H1 (cell line): ENCODE results near the gene FBXO11. TPM values are rescaled to one million over a fixed set of nuclear protein-coding genes. Genes with fewer than 3 reads are reported as not detected.
A peak's percentile ranks its signal among the peaks of the same experiment; 100 is the strongest.

Experiments used
- CTCF ChIA-PET: fragments of 300-600 bp; sonication (Branson Sonifier 250); formaldehyde crosslinking; loops from one replicate; lab custom pipeline; 2021; ENCODE audit not compliant: partially characterized antibody; lab: Charles Lee
- POLR2A ChIA-PET: fragments of 300-600 bp; sonication (Branson Sonifier 250); formaldehyde crosslinking; loops from one replicate; lab custom pipeline; 2021; ENCODE audit warnings: inconsistent platforms; ENCODE audit not compliant: partially characterized antibody; lab: Charles Lee
- DNase-seq, 2 experiments: peaks; one replicate each; pipeline versions ENCODE4 v3.0.0 to v3.0.0-alpha.2; 2010 to 2022; ENCODE audit warnings: low spot score in 2 of 2, low read depth in 1 of 2, mixed read lengths in 1 of 2
- FAIRE-seq: peaks from 2 replicates; lab custom pipeline; 2011; peaks lifted over from hg19 to GRCh38; lab: Jason Lieb, UNC
- H2AFZ ChIP-seq: 2 replicates; pipeline ENCODE4 v1.8.1; 2012; ENCODE audit warnings: low read length, inconsistent platforms
- H2AK5ac ChIP-seq: 2 replicates; pipeline ENCODE4 v1.6.1; 2013; ENCODE audit warnings: low read depth, low read length
- H2BK120ac ChIP-seq: replicated peaks from 2 replicates; pipeline ENCODE3; 2013; ENCODE audit warnings: low read depth, low read length, inconsistent platforms
- H2BK12ac ChIP-seq: 2 replicates; pipeline ENCODE4 v1.6.1; 2013; ENCODE audit warnings: low read depth, low read length
- H2BK15ac ChIP-seq: 2 replicates; pipeline ENCODE4 v1.6.1; 2013; ENCODE audit warnings: low read length
- H2BK20ac ChIP-seq: 2 replicates; pipeline ENCODE4 v1.6.1; 2013; ENCODE audit warnings: low read length
- H2BK5ac ChIP-seq: 2 replicates; pipeline ENCODE4 v1.6.1; 2013; ENCODE audit warnings: low read depth, low read length
- H3K14ac ChIP-seq: 2 replicates; pipeline ENCODE4 v1.6.1; 2013; ENCODE audit warnings: inconsistent platforms; ENCODE audit not compliant: insufficient read length
- H3K18ac ChIP-seq: 2 replicates; pipeline ENCODE4 v1.6.1; 2013; ENCODE audit warnings: low read length; ENCODE audit errors: extremely low read depth
- H3K23ac ChIP-seq: 2 replicates; pipeline ENCODE4 v1.6.1; 2013; ENCODE audit warnings: inconsistent platforms; ENCODE audit not compliant: insufficient read length
- H3K23me2 ChIP-seq: 2 replicates; pipeline ENCODE4 v1.6.1; 2013; ENCODE audit warnings: low read depth, low read length
- H3K27ac ChIP-seq: 2 replicates; pipeline ENCODE4 v1.6.1; 2011; ENCODE audit warnings: low read depth, low read length, inconsistent platforms
- H3K27me3 ChIP-seq, 4 experiments: replicated peaks in 1 of 4; 1 replicate in 1 of 4; 2 replicates in 3 of 4; pipeline versions ENCODE4 v1.6.1 to v1.8.1; 2011 to 2013; ENCODE audit warnings: low read length in 3 of 4, mild to moderate bottlenecking in 3 of 4, inconsistent platforms in 2 of 4, mixed read lengths in 2 of 4, moderate library complexity in 1 of 4; ENCODE audit not compliant: control insufficient read depth in 3 of 4, insufficient read depth in 3 of 4; ENCODE audit errors: extremely low read depth in 1 of 4
- H3K36me3 ChIP-seq, 4 experiments: 2 replicates each; pipeline versions ENCODE4 v1.6.1 to v1.8.1; 2011 to 2013; ENCODE audit warnings: mild to moderate bottlenecking in 4 of 4, low read length in 3 of 4, moderate library complexity in 2 of 4, control low read depth in 1 of 4, inconsistent platforms in 1 of 4; ENCODE audit not compliant: insufficient read depth in 4 of 4, control insufficient read depth in 2 of 4
- H3K4ac ChIP-seq: replicated peaks from 2 replicates; pipeline ENCODE3; 2013; ENCODE audit warnings: low read length, low read depth, mixed read lengths, inconsistent platforms; ENCODE audit not compliant: insufficient read length
- H3K4me1 ChIP-seq, 4 experiments: replicated peaks in 1 of 4; 1 replicate in 1 of 4; 2 replicates in 3 of 4; pipeline versions ENCODE4 v1.6.1 to v1.8.1; 2011 to 2013; ENCODE audit warnings: low read length in 3 of 4, inconsistent platforms in 2 of 4, mixed read lengths in 1 of 4; ENCODE audit not compliant: insufficient read depth in 4 of 4, control insufficient read depth in 3 of 4
- H3K4me2 ChIP-seq, 2 experiments: 2 replicates each; pipeline versions ENCODE4 v1.6.1 to v1.8.1; 2011 to 2013; ENCODE audit warnings: low read depth in 2 of 2, low read length in 2 of 2, control low read depth in 1 of 2, inconsistent platforms in 1 of 2, mild to moderate bottlenecking in 1 of 2; ENCODE audit not compliant: insufficient read depth in 1 of 2
- H3K4me3 ChIP-seq, 4 experiments: fragments of 200-600, 300-600 bp in 1 of 4; sonication (generic), shearing (Covaris generic), sonication (Bioruptor Twin) in 1 of 4; 2 replicates each; pipeline versions ENCODE4 v1.5.1 to v1.8.1; 2011 to 2016; ENCODE audit warnings: low read length in 4 of 4, low read depth in 3 of 4, control low read depth in 2 of 4, inconsistent platforms in 2 of 4, mild to moderate bottlenecking in 2 of 4, mixed read lengths in 1 of 4, moderate library complexity in 1 of 4; ENCODE audit not compliant: insufficient read depth in 2 of 4; ENCODE audit errors: extremely low read depth in 1 of 4
- H3K56ac ChIP-seq: replicated peaks from 2 replicates; pipeline ENCODE3; 2013; ENCODE audit warnings: low read depth, mild to moderate bottlenecking, mixed read lengths, low read length, inconsistent platforms; ENCODE audit not compliant: insufficient read length
- H3K79me1 ChIP-seq: 2 replicates; pipeline ENCODE4 v1.6.1; 2013; ENCODE audit warnings: low read depth, low read length, control low read depth
- H3K79me2 ChIP-seq, 2 experiments: 2 replicates each; pipeline versions ENCODE4 v1.6.1 to v1.8.1; 2012 to 2013; ENCODE audit warnings: low read length in 2 of 2, mild to moderate bottlenecking in 2 of 2, inconsistent platforms in 1 of 2; ENCODE audit not compliant: insufficient read depth in 2 of 2, control insufficient read depth in 1 of 2
- H3K9ac ChIP-seq, 4 experiments: replicated peaks in 1 of 4; 1 replicate in 1 of 4; 2 replicates in 3 of 4; pipeline versions ENCODE4 v1.6.1 to v1.8.1; 2011 to 2013; ENCODE audit warnings: low read depth in 3 of 4, low read length in 3 of 4, control low read depth in 2 of 4, mild to moderate bottlenecking in 2 of 4, moderate library complexity in 2 of 4, inconsistent platforms in 1 of 4; ENCODE audit errors: extremely low read depth in 1 of 4
- H3K9me3 ChIP-seq, 2 experiments: 2 replicates each; pipeline versions ENCODE4 v1.6.1 to v1.8.1; 2012 to 2013; ENCODE audit warnings: mild to moderate bottlenecking in 2 of 2, moderate library complexity in 2 of 2, control low read depth in 1 of 2, inconsistent platforms in 1 of 2, low read depth in 1 of 2, low read length in 1 of 2, mixed read lengths in 1 of 2; ENCODE audit not compliant: insufficient read depth in 2 of 2
- H4K20me1 ChIP-seq, 2 experiments: replicated peaks in 1 of 2; 2 replicates each; pipeline versions ENCODE3 to v1.8.1; 2011 to 2013; ENCODE audit warnings: inconsistent platforms in 2 of 2, low read length in 2 of 2, mild to moderate bottlenecking in 1 of 2; ENCODE audit not compliant: insufficient read depth in 2 of 2, control insufficient read depth in 1 of 2
- H4K5ac ChIP-seq: 2 replicates; pipeline ENCODE4 v1.6.1; 2013; ENCODE audit warnings: low read length, low read depth, mixed read lengths, inconsistent platforms; ENCODE audit not compliant: insufficient read length
- H4K8ac ChIP-seq: 2 replicates; pipeline ENCODE4 v1.8.0; 2013; ENCODE audit warnings: mild to moderate bottlenecking, moderate library complexity, low read length, inconsistent platforms; ENCODE audit not compliant: insufficient read depth; ENCODE audit errors: extremely low read depth
- H4K91ac ChIP-seq: replicated peaks from 2 replicates; pipeline ENCODE3; 2013; ENCODE audit warnings: low read length, mixed read lengths, inconsistent platforms; ENCODE audit not compliant: insufficient read length
- CEBPB ChIP-seq: IDR thresholded peaks from 2 replicates; pipeline ENCODE4 v1.6.1; 2012; ENCODE audit warnings: low read depth, low read length
- HDAC2 ChIP-seq, 2 experiments: fragments of 300-600 bp in 1 of 2; sonication (generic) in 1 of 2; IDR thresholded peaks; 2 replicates each; pipeline ENCODE4 v1.6.1; 2011 to 2012; ENCODE audit warnings: low read depth in 2 of 2, low read length in 2 of 2, mild to moderate bottlenecking in 2 of 2, moderate library complexity in 2 of 2, borderline replicate concordance in 1 of 2, inconsistent platforms in 1 of 2
- NRF1 ChIP-seq: IDR thresholded peaks from 2 replicates; pipeline ENCODE4 v1.6.1; 2011; ENCODE audit warnings: mild to moderate bottlenecking, low read depth, low read length, improper control_type of control experiment
- PHF8 ChIP-seq: fragments of 200-600 bp; sonication (generic); conservative IDR thresholded peaks from 2 replicates; pipeline ENCODE4 v1.7.1; 2012; ENCODE audit warnings: low read depth, mild to moderate bottlenecking, inconsistent platforms, low read length, moderate library complexity
- POLR2A ChIP-seq, 2 experiments: IDR thresholded peaks; 1 replicate in 1 of 2; 2 replicates in 1 of 2; pipeline ENCODE4 v1.6.1; 2011; ENCODE audit warnings: low read depth in 2 of 2, low read length in 2 of 2, mild to moderate bottlenecking in 2 of 2; ENCODE audit errors: control extremely low read depth in 1 of 2
- POU5F1 ChIP-seq: IDR thresholded peaks from 2 replicates; pipeline ENCODE4 v1.6.1; 2011; ENCODE audit warnings: low read depth, mild to moderate bottlenecking, low read length, moderate library complexity
- RAD21 ChIP-seq, 2 experiments: IDR thresholded peaks in 1 of 2; conservative IDR thresholded peaks in 1 of 2; 2 replicates each; pipeline ENCODE4 v1.6.1; 2011; ENCODE audit warnings: low read depth in 2 of 2, low read length in 2 of 2, improper control_type of control experiment in 1 of 2, inconsistent platforms in 1 of 2, mild to moderate bottlenecking in 1 of 2, moderate library complexity in 1 of 2
- SIX5 ChIP-seq: IDR thresholded peaks from 2 replicates; pipeline ENCODE4 v1.6.1; 2011; ENCODE audit warnings: mild to moderate bottlenecking, low read depth, low read length
- SP2 ChIP-seq: IDR thresholded peaks from 2 replicates; pipeline ENCODE4 v1.6.1; 2012; ENCODE audit warnings: mild to moderate bottlenecking, low read length, inconsistent platforms
- SRF ChIP-seq: IDR thresholded peaks from 2 replicates; pipeline ENCODE4 v1.6.1; 2011; ENCODE audit warnings: mild to moderate bottlenecking, low read depth, low read length, moderate library complexity
- TAF7 ChIP-seq: optimal IDR thresholded peaks from 2 replicates; pipeline ENCODE3; 2011; ENCODE audit warnings: low read depth, mild to moderate bottlenecking, inconsistent platforms, low read length, moderate library complexity, borderline replicate concordance
- TEAD4 ChIP-seq: IDR thresholded peaks from 2 replicates; pipeline ENCODE4 v1.6.1; 2012; ENCODE audit warnings: low read depth, low read length, inconsistent platforms, mixed read lengths
- WGBS, 2 experiments: shearing (Covaris generic) in 1 of 2; methylation state at CpG; one replicate each; pipeline versions ENCODE4 v1.1.6 to v1.1.7; 2013 to 2015; ENCODE audit warnings: low lambda C conversion rate in 2 of 2, mixed read lengths in 2 of 2, inconsistent platforms in 1 of 2, low coverage in 1 of 2, missing lambda C conversion rate in 1 of 2; ENCODE audit not compliant: insufficient replicate concordance in 2 of 2, insufficient coverage in 1 of 2, insufficient read length in 1 of 2; ENCODE audit errors: extremely low coverage in 1 of 2, missing lambda C conversion rate in 1 of 2; 5-methylcytosine and 5-hydroxymethylcytosine counted together
- polyA plus RNA-seq, 7 experiments: library from polyadenylated mRNA; depleted of rRNA in 3 of 7; stranded (reverse) in 5 of 7; unstranded in 2 of 7; fragments of >200 nt in 5 of 7; fragments of 200-250 nt in 2 of 7; gene quantifications; 1 replicate in 5 of 7; 2 replicates in 1 of 7; 4 replicates in 1 of 7; pipeline versions ENCODE4 v1.2.1 to v1.2.3, GENCODE V29; 2011 to 2013; ENCODE audit warnings: missing spikeins in 2 of 7, mixed read lengths in 2 of 7
- total RNA-seq: library from RNA; stranded (reverse); fragmentation: NEBNext Ultra II Directional; extraction: Animal tissue kit (Norgen Biotek cat#: 25700); gene quantifications from 2 replicates; pipeline ENCODE4 v1.2.1, GENCODE V29; 2021

The FBXO11 gene
- total and polyA plus RNA-seq, 2 of the 8 experiments (the other 6 are each of a cell fraction or from before 2014, with no cell fraction given) = 21.7 to 57.3 TPM

DNA sequence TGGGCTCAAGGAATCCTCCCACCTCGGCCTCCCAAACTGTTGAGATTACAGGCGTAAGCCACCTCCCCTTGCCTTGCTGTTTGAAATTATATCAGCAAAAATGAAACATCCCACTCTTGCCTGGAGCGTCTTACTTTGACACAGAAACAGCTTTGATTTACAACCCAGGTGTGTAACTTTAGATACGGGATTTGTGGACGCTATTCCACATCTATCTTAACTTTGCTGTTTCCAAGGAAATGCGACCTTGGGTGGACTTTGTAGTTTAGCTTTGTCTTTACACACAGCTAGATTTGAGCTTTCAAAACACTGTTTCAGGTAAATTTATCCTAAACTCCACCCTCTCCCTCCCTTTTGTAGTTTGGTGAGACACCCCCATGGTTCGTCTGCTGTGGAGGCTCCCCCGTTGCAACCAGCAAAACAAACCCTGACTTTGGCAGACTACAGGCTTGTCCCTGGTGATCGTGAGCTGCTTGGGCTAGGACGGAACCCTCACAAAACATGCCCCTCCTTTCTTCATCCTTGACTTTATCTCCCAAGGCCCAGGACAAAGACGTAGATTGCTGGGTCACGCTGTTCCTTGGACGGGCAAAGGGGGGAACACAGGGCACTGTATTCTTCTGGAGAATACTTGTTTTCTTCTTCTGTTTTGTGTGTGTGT lies 128.9 kb downstream of the FBXO11 start:
- whole genome bisulfite sequencing, 2 experiments = 78% methylated on average over 13 of the region's 13 CpGs; no CpG with 5 or more reads in 1 of the 2 experiments
- FAIRE-seq = no peak
- DNase-seq = no peak
- Histone ChIP-seq H3K4me3 (no peak overlapping the region), H3K27me3 (no peaks in the 10 kb centered on the region), H3K36me3 (no peaks in the 10 kb centered on the region), H4K8ac (no peak overlapping the region), H2AK5ac (no peak overlapping the region), H2BK12ac (0 out of 2 replicates have a peak overlapping the region, but pooled peaks have one; percentile 55), H3K27ac (no peak overlapping the region), H3K9ac (no peak overlapping the region), H4K20me1 (no peaks in the 10 kb centered on the region), H3K56ac (no peak overlapping the region), H3K79me1 (no peaks in the 10 kb centered on the region), H4K91ac (no peak overlapping the region), H2BK20ac (no peak overlapping the region), H3K4me2 (no peak overlapping the region), H4K5ac (no peak overlapping the region), H3K9me3 (no peaks in the 10 kb centered on the region), H2BK5ac (no peak overlapping the region), H2AFZ (peak overlapping the region; percentile 85), H3K23me2 (peaks cover 2% of the 10 kb centered on the region; the same call in 1 of the 2 replicates), H2BK120ac (no peak overlapping the region), H3K79me2 (no peaks in the 10 kb centered on the region), H3K23ac (no peak overlapping the region), H3K14ac (no peak overlapping the region), H2BK15ac (peak overlapping the region; percentile 40; the same call in 1 of the 2 replicates), H3K18ac (no peak overlapping the region), H3K4me1 (peaks cover 0 to 7% (median 2%) of the 10 kb centered on the region in 4 experiments; a peak in 1 of 7 replicates), H3K4ac (no peak overlapping the region)
- ChIA-PET POLR2A (no interaction called here), CTCF (interaction anchor here (1.2 to 1.7 kb wide), 3 partner anchors 10 to 276 kb away, joined by 3 to 8 read pairs (median 4); no protein-coding TSS in a partner anchor)
- TF ChIP-seq CEBPB (no peak), SIX5 (no peak), NRF1 (no peak), SRF (no peak), PHF8 (no peak), SP2 (no peak), POU5F1 (no peak), POLR2A (IDR thresholded peaks at IDR 0.05; ENCODE audit: control extremely low read depth in 1 of 2, low read depth in 2 of 2, low read length in 2 of 2) (no peak), RAD21 (IDR thresholded peaks at IDR 0.05 in 1 of 2, conservative IDR thresholded peaks at IDR 0.05 in 1 of 2; ENCODE audit: low read depth in 2 of 2, low read length in 2 of 2) (no peak), TAF7 (no peak), TEAD4 (no peak), HDAC2 (IDR thresholded peaks at IDR 0.05; ENCODE audit: borderline replicate concordance in 1 of 2, low read depth in 2 of 2, low read length in 2 of 2) (no peak)
- TF ChIP-seq, all 59 proteins: peak for 0
